HG03175 (cell line): ENCODE measurements around the gene EIF5B.
"Not testable (repeated sequence)": the region's sequence is repeated elsewhere in the genome, so short reads cannot be mapped to it uniquely, and the experiment has no call there.

ENCODE experiments used
- ATAC-seq: cut with Tn5 transposase; IDR thresholded peaks from one replicate; pipeline ENCODE4 v1.9.1; 2021; ENCODE audit warnings: mild to moderate bottlenecking, moderate library complexity; ENCODE audit not compliant: unreplicated experiment

The EIF5B gene

GRCh38 chr2:99337113-99338028, at the start of gene EIF5B:
EIF5B (plus strand) TSS chr2:99337389; CDS start chr2:99337555, 166 bp downstream.
- ATAC-seq = peak; percentile 61

GRCh38 chr2:99297994-99298393, 39.2 kb upstream of the EIF5B start:
- ATAC-seq = no peak

- no peak for ATAC-seq
Measured at GRCh38 chr2:99299580-99299979, 37.6 kb upstream of the EIF5B start.

- ATAC-seq = not testable (repeated sequence)
Measured at GRCh38 chr2:99301097-99301496, 36.1 kb upstream of the EIF5B start, which contains the start of gene LYG1. LYG1 (minus strand) TSS chr2:99301197; CDS start chr2:99295670, 5,527 bp downstream.

- no peak for ATAC-seq
Measured at GRCh38 chr2:99317161-99317872, 19.9 kb upstream of the EIF5B start.

GRCh38 chr2:99317873-99318200, 19.4 kb upstream of the EIF5B start:
- ATAC-seq = not testable (repeated sequence)

- no peak for ATAC-seq
Measured at GRCh38 chr2:99325384-99325783, 11.8 kb upstream of the EIF5B start.

- peak; percentile 74 for ATAC-seq
Measured at GRCh38 chr2:99335911-99336803, 1.0 kb upstream of the EIF5B start, which contains the start of gene TXNDC9. TXNDC9 (minus strand) TSS chr2:99336333; CDS start chr2:99333210, 3,123 bp downstream.

- ATAC-seq = peak; percentile 5
Measured at GRCh38 chr2:99336804-99337112, 431 bp upstream of the EIF5B start.

- ATAC-seq = no peak
Measured at GRCh38 chr2:99338029-99338585, 918 bp downstream of the EIF5B start.

GRCh38 chr2:99340669-99341236, 3.6 kb downstream of the EIF5B start:
- ATAC-seq = no peak

GRCh38 chr2:99342536-99342935, 5.3 kb downstream of the EIF5B start:
- no peak for ATAC-seq

GRCh38 chr2:99345446-99345845, 8.3 kb downstream of the EIF5B start:
- ATAC-seq = not testable (repeated sequence)

- ATAC-seq = no peak
Measured at GRCh38 chr2:99346218-99346617, 9.0 kb downstream of the EIF5B start.

- ATAC-seq = no peak
Measured at GRCh38 chr2:99348173-99348572, 11.0 kb downstream of the EIF5B start.

GRCh38 chr2:99350194-99350593, 13.0 kb downstream of the EIF5B start:
- no peak for ATAC-seq

GRCh38 chr2:99354070-99354469, 16.9 kb downstream of the EIF5B start:
- ATAC-seq = no peak

- not testable (repeated sequence) for ATAC-seq
Measured at GRCh38 chr2:99354825-99355224, 17.6 kb downstream of the EIF5B start.

- ATAC-seq = no peak
Measured at GRCh38 chr2:99356853-99357252, 19.7 kb downstream of the EIF5B start.

GRCh38 chr2:99365661-99366060, 28.5 kb downstream of the EIF5B start:
- no peak for ATAC-seq
